UCSD-AML1 (cell line): ENCODE data around the gene OR8H2.
"Not testable (repeated sequence)": the region's sequence is repeated elsewhere in the genome, so short reads cannot be mapped to it uniquely, and the experiment has no call there.

ENCODE experiments used
- DNase-seq: peaks from one replicate; lab custom pipeline; 2025; ENCODE audit not compliant: unreplicated experiment; lab: John Stamatoyannopoulos, UW

OR8H2 gene, protein sequence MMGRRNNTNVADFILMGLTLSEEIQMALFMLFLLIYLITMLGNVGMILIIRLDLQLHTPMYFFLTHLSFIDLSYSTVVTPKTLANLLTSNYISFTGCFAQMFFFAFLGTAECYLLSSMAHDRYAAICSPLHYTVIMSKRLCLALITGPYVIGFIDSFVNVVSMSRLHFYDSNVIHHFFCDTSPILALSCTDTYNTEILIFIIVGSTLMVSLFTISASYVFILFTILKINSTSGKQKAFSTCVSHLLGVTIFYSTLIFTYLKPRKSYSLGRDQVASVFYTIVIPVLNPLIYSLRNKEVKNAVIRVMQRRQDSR

DNA sequence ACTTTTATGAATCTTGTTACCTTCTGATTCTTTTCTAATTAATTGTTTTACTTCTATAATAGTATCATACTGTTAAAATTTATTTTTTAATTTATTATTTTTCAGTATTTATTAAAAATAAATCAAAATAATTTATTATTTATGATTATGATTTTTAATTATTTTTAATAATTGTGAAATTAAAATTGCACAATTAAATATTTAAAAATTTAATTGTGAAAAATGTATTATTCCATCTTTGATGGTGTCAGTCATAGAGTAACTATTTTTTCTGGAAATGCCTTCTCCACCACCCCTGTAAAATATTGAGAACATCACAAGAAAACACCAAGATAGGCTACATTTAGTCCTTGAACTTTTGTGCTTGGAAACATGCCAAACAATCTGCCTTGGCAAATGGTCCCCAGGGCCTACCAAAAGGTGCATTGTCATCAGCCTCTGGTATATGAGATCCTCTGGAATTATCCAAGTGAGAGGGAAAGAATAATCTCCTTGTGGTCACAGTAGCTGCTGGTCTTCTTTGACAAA lies at the start of gene OR8H2:
OR8H2 (plus strand) TSS at position 478 of the 528 bp plus-strand sequence. CDS start 1,356 bp downstream, outside the sequence.
- no peak for DNase-seq

DNA sequence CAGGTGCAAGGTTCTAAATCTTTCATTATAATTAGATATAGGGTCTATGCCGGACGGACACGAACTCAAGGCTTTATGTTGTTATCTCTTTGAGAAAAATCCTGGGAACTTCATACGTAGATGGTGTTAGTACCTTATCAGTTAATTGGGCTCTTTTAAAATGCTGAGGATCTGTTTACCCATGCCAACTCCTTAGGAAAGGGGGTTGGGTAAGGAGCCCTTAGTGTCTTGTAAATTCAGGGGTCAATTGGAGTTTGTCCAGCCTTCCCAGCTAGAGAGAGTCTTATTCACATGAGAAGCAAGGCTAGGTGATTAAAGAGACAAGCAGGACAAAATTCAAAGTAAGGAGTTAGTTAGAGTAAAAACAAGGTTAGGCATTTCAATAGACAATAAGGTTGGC lies 47.1 kb upstream of the OR8H2 start:
- not testable (repeated sequence) for DNase-seq

DNA sequence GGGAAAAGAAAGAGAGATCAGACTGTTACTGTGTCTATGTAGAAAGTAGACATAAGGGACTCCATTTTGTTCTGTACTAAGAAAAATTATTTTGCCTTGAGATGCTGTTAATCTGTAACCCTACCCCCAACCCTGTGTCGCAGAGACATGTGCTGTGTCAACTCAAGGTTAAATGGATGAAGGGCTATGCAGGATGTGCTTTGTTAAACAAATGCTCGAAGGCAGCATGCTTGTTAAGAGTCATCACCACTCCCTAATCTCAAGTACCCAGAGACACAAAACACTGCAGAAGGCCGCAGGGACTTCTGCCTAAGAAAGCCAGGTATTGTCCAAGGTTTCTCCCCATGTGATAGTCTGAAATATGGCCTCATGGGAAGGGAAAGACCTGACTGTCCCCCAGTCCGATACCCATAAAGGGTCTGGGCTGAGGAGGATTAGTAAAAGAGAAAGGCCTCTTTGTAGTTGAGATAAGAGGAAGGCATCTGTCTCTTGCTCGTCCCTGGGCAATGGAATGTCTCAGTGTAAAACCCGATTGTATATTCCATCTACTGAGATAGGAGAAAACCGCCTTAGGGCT lies 45.7 kb upstream of the OR8H2 start:
- not testable (repeated sequence) for DNase-seq

DNA sequence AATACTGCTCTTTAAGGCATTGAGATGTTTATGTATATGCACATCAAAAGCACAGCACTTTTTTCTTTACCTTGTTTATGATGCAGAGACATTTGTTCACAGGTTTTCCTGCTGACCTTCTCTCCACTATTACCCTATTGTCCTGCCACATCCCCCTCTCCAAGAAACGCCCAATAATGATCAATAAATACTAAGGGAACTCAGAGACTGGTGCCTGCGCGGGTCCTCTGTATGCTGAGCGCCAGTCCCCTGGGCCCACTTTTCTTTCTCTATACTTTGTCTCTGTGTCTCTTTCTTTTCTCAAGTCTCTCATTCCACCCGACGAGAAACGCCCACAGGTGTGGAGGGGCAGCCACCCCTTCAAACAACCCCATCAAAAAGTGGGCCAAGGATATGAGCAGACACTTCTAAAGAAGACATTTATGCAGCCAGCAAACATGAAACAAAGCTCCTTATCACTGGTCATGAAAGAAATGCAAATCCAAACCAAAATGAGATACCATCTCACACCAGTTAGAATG lies 45.2 kb upstream of the OR8H2 start:
- not testable (repeated sequence) for DNase-seq

DNA sequence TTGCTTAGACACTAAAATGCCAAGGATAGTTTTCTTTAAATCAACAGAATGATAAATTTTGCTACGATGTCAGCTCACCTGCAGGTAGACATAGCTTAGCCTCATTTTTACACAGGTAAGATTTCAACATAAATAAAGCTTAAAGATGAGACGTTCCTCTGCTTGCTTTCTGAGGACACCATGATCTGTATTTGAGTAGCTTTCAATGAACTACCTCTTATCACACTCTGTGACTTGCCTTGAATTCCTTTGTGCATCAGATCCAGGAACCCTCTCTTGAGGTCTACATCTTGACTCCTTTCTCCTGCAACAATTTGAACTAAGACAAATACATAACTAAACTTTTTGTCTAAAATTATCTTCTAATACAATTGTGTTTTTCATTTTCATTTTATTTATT lies 36.5 kb upstream of the OR8H2 start:
- no peak for DNase-seq

DNA sequence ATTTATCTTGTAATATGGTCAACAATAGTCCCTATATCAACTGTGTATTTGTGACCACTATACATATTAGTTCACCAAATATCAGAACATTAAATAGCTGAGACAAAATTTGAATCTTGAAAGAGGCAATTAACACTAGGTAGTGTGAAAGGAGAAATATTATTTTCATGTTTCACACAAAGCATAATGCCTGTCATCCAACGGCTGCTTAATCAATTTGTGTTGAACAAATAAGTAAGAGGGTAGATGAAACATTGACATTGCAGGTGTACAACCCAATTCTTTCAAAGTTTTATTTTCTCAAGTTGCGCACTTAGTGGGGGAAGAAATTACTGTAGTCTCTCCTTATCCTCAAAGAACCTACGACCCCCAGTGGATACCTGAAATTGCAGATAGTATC lies 13.8 kb upstream of the OR8H2 start:
- no peak for DNase-seq

DNA sequence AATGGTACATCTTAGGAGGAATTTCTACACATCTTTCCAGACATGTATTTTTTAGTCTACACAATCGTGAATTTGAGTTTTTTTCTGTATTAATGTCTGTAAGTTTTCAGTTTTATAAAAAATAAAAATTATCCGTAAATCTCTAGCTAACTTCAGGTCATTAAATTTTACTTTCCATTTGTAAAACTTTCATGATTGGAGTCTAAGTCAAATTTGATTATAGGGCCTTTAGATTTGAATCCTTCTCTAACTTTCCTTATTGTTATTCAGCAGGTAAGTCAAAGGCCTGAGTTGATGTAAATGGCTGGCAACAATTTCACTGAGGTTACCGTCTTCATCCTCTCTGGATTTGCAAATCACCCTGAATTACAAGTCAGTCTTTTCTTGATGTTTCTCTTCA lies 10.5 kb upstream of the OR8H2 start, which contains the start of gene OR8I2:
OR8I2 (plus strand) TSS at position 301 of the 400 bp plus-strand sequence; CDS start at position 301, 0 bp downstream.
- DNase-seq: no peak

DNA sequence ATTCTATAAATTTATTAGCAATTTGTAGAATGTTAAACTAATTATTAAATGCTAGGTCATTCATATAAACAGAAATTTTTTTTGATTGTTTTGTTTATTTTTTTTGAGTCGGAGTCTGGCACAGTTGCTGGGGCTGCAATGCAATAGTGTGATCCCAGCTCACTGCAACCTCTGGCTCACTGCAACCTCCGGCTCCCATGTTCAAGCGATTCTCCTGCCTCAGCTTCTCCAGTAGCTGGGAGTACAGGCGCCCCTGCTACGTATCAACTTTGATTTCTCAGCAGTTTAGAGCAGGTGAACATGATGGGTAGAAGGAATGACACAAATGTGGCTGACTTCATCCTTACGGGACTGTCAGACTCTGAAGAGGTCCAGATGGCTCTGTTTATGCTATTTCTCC lies 18.6 kb downstream of the OR8H2 start, which contains the start of gene OR8H3:
OR8H3 (plus strand) TSS at position 301 of the 400 bp plus-strand sequence; CDS start at position 301, 0 bp downstream.
- no peak for DNase-seq

DNA sequence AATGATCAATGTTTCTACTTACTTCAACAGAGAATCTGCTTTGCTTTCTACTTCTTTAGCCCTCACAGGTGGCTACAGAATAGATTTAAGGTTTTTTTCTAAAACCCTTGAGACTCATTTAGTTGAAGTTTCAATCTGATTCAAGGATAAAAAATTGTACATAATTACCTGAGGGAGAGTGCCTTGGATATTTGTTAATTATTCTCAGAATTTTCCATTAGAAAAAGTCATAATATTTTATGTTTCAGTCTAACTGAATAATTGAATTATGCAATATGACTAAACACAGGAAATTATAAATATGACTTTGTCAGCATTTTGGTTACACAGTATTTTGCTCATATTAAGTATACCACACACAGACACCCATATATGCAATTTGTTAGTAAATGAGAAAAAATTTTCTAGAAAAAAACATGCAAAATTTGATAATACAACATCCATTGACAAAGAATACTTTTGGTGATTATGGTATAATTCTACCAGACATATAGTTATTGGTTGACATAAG lies 36.7 kb downstream of the OR8H2 start, which contains the start of gene OR8J3:
OR8J3 (minus strand) TSS at position 51 of the 511 bp plus-strand sequence. CDS start 2,483 bp downstream, outside the sequence.
- no peak for DNase-seq

DNA sequence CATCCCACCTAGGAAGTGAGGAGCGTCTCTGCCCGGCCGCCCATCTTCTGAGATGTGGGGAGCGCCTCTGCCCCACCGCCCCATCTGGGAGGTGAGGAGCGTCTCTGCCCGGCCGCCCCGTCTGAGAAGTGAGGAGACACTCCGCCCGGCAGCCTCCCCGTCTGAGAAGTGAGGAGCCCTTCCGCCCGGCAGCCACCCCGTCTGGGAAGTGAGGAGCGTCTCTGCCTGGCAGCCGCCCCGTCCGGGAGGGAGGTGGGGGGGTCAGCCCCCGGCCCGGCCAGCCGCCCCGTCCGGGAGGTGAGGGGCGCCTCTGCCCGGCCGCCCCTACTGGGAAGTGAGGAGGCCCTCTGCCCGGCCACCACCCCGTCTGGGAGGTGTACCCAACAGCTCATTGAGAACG lies 40.2 kb downstream of the OR8H2 start:
- not testable (repeated sequence) for DNase-seq

DNA sequence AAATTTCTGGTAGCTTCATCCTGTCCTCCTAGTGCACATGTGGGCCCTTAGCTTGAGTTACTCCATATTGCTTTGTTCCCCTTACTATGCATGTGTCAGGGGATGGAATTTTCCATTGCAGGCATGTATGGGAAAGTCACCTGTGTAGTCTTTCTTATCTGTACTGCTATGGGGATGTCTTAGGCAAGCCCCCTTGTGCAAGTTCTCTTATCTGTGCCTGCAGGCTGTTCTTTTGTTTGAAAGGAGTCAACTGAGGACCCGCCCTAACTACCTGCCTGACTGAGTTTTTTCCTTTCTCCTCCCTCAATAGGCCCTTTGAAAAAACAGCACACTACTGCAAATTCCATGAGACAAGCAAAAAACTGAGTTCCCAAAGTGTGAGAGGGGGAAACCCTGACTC lies 47.9 kb downstream of the OR8H2 start:
- DNase-seq: no peak

DNA sequence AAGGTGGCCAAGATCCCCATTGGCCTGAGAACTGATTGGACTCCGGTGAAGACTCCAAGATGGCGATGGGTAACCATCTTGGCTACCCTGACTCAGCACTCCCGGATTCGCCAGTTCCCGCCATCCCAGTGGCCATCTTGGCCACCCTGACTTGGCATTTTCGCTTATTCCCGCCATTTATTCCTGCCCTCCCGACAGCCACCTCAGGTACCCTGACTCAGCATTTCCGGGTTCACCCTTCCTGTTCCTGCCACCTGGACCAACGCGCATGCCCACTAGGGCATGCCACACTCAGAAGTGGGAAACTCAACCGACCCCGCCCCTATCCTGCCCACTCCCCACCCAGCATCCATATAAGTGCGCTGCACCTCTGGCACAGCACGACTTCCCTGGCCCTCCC lies 48.8 kb downstream of the OR8H2 start:
- DNase-seq: no peak
